B cell (primary cell): ENCODE data around the gene KLK1. TPM values are rescaled to one million over a fixed set of nuclear protein-coding genes. Genes with fewer than 3 reads are reported as not detected.

Experiments
- ATAC-seq: fragments of 200-7000 bp; cut with Tn5 transposase; one replicate; pipeline ENCODE4 v1.10.0; 2021; ENCODE audit warnings: low read depth, mild to moderate bottlenecking, moderate number of reproducible peaks, moderate library complexity
- CTCF ChIA-PET: fragments of 350-600 bp; sonication (Branson Sonifier 250); formaldehyde crosslinking; loops from one replicate; lab custom pipeline; 2021; ENCODE audit warnings: antibody characterized with exemption, inconsistent platforms; lab: Charles Lee
- POLR2A ChIA-PET: fragments of 350-600 bp; sonication (Branson Sonifier 250); formaldehyde crosslinking; loops from one replicate; lab custom pipeline; 2021; ENCODE audit warnings: antibody characterized with exemption; lab: Charles Lee
- DNase-seq: peaks from one replicate; pipeline ENCODE4 v3.0.0; 2013
- H2AFZ ChIP-seq: 2 replicates; pipeline ENCODE4 v1.6.1; 2012; ENCODE audit warnings: mild to moderate bottlenecking, low read depth, low read length; ENCODE audit not compliant: insufficient read depth, poor library complexity, severe bottlenecking
- H3K27ac ChIP-seq, 2 donors: 1 replicate in 1 of 2; 2 replicates in 1 of 2; pipeline ENCODE4 v1.5.1; 2012 to 2013; ENCODE audit warnings: low read length in 2 of 2, mild to moderate bottlenecking in 2 of 2, moderate library complexity in 1 of 2
- H3K27me3 ChIP-seq, 4 experiments: fragments of 200-600 bp in 1 of 4; sonication (generic) in 1 of 4; replicated peaks in 1 of 4; 1 replicate in 2 of 4; 2 replicates in 2 of 4; pipeline versions ENCODE4 v1.6.1 to v1.7.0; 2013 to 2016; ENCODE audit warnings: low read length in 3 of 4, mild to moderate bottlenecking in 2 of 4, mixed read lengths in 1 of 4, moderate library complexity in 1 of 4; ENCODE audit not compliant: insufficient read depth in 4 of 4, control insufficient read depth in 3 of 4; ENCODE audit errors: control extremely low read depth in 1 of 4
- H3K36me3 ChIP-seq, 2 experiments: replicated peaks in 1 of 2; 1 replicate in 1 of 2; 2 replicates in 1 of 2; pipeline versions ENCODE4 v1.6.1 to v1.7.1; 2013; ENCODE audit warnings: low read length in 1 of 2; ENCODE audit not compliant: insufficient read depth in 2 of 2, control insufficient read depth in 1 of 2; ENCODE audit errors: control extremely low read depth in 1 of 2, extremely low read depth in 1 of 2
- H3K4me1 ChIP-seq, 2 donors: fragments of 200-600 bp in 1 of 2; sonication (generic) in 1 of 2; 1 replicate in 1 of 2; 2 replicates in 1 of 2; pipeline versions ENCODE4 v1.5.1 to v1.6.1; 2013 to 2017; ENCODE audit warnings: low read length in 2 of 2; ENCODE audit not compliant: control insufficient read depth in 2 of 2, insufficient read depth in 2 of 2
- H3K4me2 ChIP-seq: replicated peaks from 2 replicates; pipeline ENCODE3; 2012; ENCODE audit warnings: mild to moderate bottlenecking, low read depth, low read length; ENCODE audit not compliant: poor library complexity, severe bottlenecking
- H3K4me3 ChIP-seq, 5 experiments: fragments of 200-600 bp in 1 of 5; sonication (generic) in 1 of 5; 1 replicate in 3 of 5; 2 replicates in 2 of 5; pipeline versions ENCODE4 v1.5.1 to v1.7.0; 2011 to 2016; ENCODE audit warnings: low read length in 4 of 5, mild to moderate bottlenecking in 4 of 5, low read depth in 2 of 5, control low read depth in 1 of 5, moderate library complexity in 1 of 5; ENCODE audit not compliant: insufficient read depth in 1 of 5; ENCODE audit errors: control extremely low read depth in 1 of 5, extremely low read depth in 1 of 5
- H3K79me2 ChIP-seq: fragments of 200-600 bp; sonication (generic); one replicate; pipeline ENCODE4 v1.6.0; 2016; ENCODE audit warnings: low read length; ENCODE audit not compliant: control insufficient read depth, insufficient read depth
- H3K9ac ChIP-seq: fragments of 200-600 bp; sonication (generic); 2 replicates; pipeline ENCODE4 v1.6.1; 2017; ENCODE audit warnings: mild to moderate bottlenecking, low read length, moderate library complexity
- H3K9me3 ChIP-seq, 3 donors: one replicate each; pipeline versions ENCODE4 v1.6.1 to v1.7.1; 2013; ENCODE audit warnings: low read length in 2 of 3; ENCODE audit not compliant: control insufficient read depth in 2 of 3, insufficient read depth in 1 of 3; ENCODE audit errors: control extremely low read depth in 1 of 3
- H4K20me1 ChIP-seq: 2 replicates; pipeline ENCODE4 v1.6.0; 2012; ENCODE audit warnings: mild to moderate bottlenecking, low read length; ENCODE audit not compliant: insufficient read depth, control insufficient read depth, poor library complexity, severe bottlenecking
- H3K27ac Mint-ChIP-seq: one replicate; pipeline ENCODE4 v1.8.0; 2021; ENCODE audit warnings: mixed read lengths
- H3K27me3 Mint-ChIP-seq: one replicate; pipeline ENCODE4 v1.8.0; 2021; ENCODE audit warnings: mixed read lengths
- H3K4me1 Mint-ChIP-seq: one replicate; pipeline ENCODE4 v1.8.0; 2021; ENCODE audit warnings: mixed read lengths
- H3K4me3 Mint-ChIP-seq: one replicate; pipeline ENCODE4 v1.8.0; 2021; ENCODE audit warnings: mixed read lengths
- H3K9me3 Mint-ChIP-seq: one replicate; pipeline ENCODE4 v1.8.0; 2022; ENCODE audit warnings: mixed read lengths; ENCODE audit not compliant: insufficient read depth
- EZH2 ChIP-seq: IDR thresholded peaks from 2 replicates; pipeline ENCODE4 v1.6.1; 2012; ENCODE audit warnings: borderline replicate concordance, low read depth, mild to moderate bottlenecking, moderate library complexity, low read length; ENCODE audit not compliant: insufficient read depth, poor library complexity, severe bottlenecking
- WGBS: methylation state at CpG from one replicate; pipeline ENCODE4 v1.1.5; 2013; ENCODE audit warnings: missing lambda C conversion rate; ENCODE audit not compliant: insufficient coverage; 5-methylcytosine and 5-hydroxymethylcytosine counted together
- intact Hi-C: fragments of 100-400 bp; cut with micrococcal nuclease; formaldehyde crosslinking; loops from one replicate; pipeline ENCODE4 v1.10.0; 2022
- polyA plus RNA-seq: library from polyadenylated mRNA; depleted of rRNA; stranded (reverse); fragments of >200 nt; gene quantifications from 2 replicates; pipeline ENCODE4 v1.2.3, GENCODE V29; 2012
- total RNA-seq, 2 donors: library from RNA; stranded (reverse); fragments of 120-200 nt in 1 of 2; gene quantifications; 1 replicate in 1 of 2; 2 replicates in 1 of 2; pipeline versions ENCODE4 v1.2.3 to v1.2.4, GENCODE V29; 2013 to 2022
- TF ChIP-seq, protein P1 (sequence below): fragments of 200-600 bp; IDR thresholded peaks from one replicate; pipeline ENCODE4 v1.8.0; 2022; ENCODE audit warnings: antibody characterized with exemption, mild to moderate bottlenecking

KLK1 gene
- total and polyA plus RNA-seq, 2 donors (not counting 1 experiment from before 2014, with no cell fraction given), result 9.5 to 15.2 TPM

DNA sequence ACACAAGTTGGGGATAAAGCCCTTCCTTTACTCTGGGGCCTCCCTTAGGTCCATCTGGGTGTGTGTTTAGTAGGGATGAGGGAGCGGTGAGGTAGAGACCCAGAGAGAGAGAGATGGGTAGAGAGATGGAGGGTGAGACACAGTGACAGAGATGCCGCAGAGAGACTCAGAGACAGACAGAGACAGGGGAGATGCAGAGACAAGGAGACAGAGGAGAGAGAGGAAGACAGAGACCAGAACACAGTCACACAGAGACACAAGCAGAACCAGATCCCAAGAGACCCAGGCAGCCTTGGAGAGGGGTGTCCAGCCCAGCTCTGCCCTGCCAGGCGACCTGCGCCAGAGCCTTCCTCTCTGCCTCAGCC, 2.4 kb downstream of the KLK1 start:
- DNase-seq, result no peak
- intact Hi-C loops, result no loop called here
- Mint-ChIP-seq H3K9me3 (no peaks in the 10 kb centered on the region), H3K4me1 (peaks cover 67% of the 10 kb centered on the region), H3K27me3 (peaks cover 15% of the 10 kb centered on the region), H3K4me3 (peak overlapping the region; percentile 51), H3K27ac (peak overlapping the region; percentile 48)
- peaks cover 0 to 32% (median 0%) of the 10 kb centered on the region in 4 experiments for H3K27me3 ChIP-seq
- no peak overlapping the region for H2AFZ ChIP-seq
- H3K9ac ChIP-seq, result peak overlapping the region; percentile 29
- peaks cover 45 to 64% of the 10 kb centered on the region in 2 donors for H3K4me1 ChIP-seq
- no peaks in the 10 kb centered on the region for H4K20me1 ChIP-seq
- 85% methylated on average over 4 of the region's 4 CpGs for WGBS
- no peaks in the 10 kb centered on the region for H3K36me3 ChIP-seq
- POLR2A ChIA-PET, result interaction anchor here (1.2 kb wide), 1 partner anchor 17 kb away, joined by 3 read pairs; no protein-coding TSS in a partner anchor
- H3K27ac ChIP-seq, result no peak overlapping the region
- ATAC-seq, result no peak
- CTCF ChIA-PET, result interaction anchor here (3.1 kb wide), 1 partner anchor 101 kb away, joined by 13 read pairs; no protein-coding TSS in a partner anchor
- H3K79me2 ChIP-seq, result no peaks in the 10 kb centered on the region
- peak overlapping the region; percentile 69 for H3K4me2 ChIP-seq
- no peak overlapping the region for H3K4me3 ChIP-seq
- H3K9me3 ChIP-seq, result peaks cover 0 to 8% (median 0%) of the 10 kb centered on the region in 3 donors
- TF ChIP-seq, protein P1, sequence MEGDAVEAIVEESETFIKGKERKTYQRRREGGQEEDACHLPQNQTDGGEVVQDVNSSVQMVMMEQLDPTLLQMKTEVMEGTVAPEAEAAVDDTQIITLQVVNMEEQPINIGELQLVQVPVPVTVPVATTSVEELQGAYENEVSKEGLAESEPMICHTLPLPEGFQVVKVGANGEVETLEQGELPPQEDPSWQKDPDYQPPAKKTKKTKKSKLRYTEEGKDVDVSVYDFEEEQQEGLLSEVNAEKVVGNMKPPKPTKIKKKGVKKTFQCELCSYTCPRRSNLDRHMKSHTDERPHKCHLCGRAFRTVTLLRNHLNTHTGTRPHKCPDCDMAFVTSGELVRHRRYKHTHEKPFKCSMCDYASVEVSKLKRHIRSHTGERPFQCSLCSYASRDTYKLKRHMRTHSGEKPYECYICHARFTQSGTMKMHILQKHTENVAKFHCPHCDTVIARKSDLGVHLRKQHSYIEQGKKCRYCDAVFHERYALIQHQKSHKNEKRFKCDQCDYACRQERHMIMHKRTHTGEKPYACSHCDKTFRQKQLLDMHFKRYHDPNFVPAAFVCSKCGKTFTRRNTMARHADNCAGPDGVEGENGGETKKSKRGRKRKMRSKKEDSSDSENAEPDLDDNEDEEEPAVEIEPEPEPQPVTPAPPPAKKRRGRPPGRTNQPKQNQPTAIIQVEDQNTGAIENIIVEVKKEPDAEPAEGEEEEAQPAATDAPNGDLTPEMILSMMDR, result no peak
- no peak for TF ChIP-seq EZH2

DNA sequence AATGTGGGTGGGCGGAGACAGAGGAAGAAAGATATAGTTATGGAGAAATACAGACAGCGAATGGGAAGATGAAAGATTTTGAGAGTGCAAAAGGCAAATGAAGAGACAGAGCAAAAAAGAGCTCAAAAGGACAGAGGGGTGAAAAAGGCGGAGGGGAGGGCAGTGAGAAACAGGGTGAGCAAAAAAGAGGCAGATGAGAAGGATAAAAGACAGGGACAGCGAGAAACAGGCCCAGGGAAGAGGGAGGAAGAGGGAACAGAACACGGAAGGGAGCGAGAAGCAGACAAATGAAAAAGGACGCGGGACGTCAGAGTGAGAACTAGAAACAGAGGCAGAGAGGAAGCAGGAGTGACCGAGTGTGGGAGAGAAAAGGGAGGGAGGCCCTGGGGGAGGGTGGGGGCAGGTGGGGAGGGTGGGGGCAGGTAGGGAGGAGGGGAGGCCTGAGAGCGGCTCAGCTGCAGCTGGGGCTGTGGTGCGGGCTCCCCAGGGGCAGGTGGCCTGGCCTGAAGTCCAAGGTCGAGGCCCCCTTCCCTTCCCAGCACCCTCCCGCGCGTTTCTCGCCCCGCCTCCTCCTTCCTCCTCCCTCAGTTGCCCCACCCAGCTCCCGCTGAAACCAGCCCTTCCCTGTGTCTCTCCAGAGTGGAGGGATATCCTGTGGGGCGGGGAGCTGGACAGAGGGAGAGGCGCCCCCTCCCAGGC, 2.9 kb downstream of the KLK1 start:
- H3K27ac ChIP-seq, result peak overlapping the region in 1 of 2 donors; percentile 19
- CTCF ChIA-PET, result interaction anchor here (1.4 to 3.1 kb wide), 2 partner anchors 36 to 101 kb away, joined by 3 to 13 read pairs; no protein-coding TSS in a partner anchor
- H3K4me1 Mint-ChIP-seq, result peaks cover 68% of the 10 kb centered on the region

More for the DNA sequence above, 2.9 kb downstream of the KLK1 start:
- 7% methylated on average over 7 of the region's 21 CpGs for WGBS
- TF ChIP-seq, protein P1, result no peak
- H3K27ac Mint-ChIP-seq, result peak overlapping the region; percentile 48
- intact Hi-C loops, result no loop called here
- Histone ChIP-seq H3K4me1 (peaks cover 45 to 64% of the 10 kb centered on the region in 2 donors), H3K9ac (peak overlapping the region; percentile 45), H3K79me2 (no peaks in the 10 kb centered on the region), H3K4me3 (peak overlapping the region in 3 of 5 experiments; percentile 23 to 49 (median 30)), H3K4me2 (peak overlapping the region; percentile 69), H3K36me3 (no peaks in the 10 kb centered on the region), H4K20me1 (no peaks in the 10 kb centered on the region), H3K9me3 (peaks cover 0 to 8% (median 0%) of the 10 kb centered on the region in 3 donors), H3K27me3 (peaks cover 0 to 32% (median 0%) of the 10 kb centered on the region in 4 experiments), H2AFZ (peak overlapping the region; percentile 65)
- POLR2A ChIA-PET, result interaction anchor here (0.6 to 1.2 kb wide), 2 partner anchors 17 to 196 kb away, joined by 3 to 4 read pairs; no protein-coding TSS in a partner anchor
- ATAC-seq (no peak), DNase-seq (no peak)
- no peaks in the 10 kb centered on the region for H3K9me3 Mint-ChIP-seq
- H3K4me3 Mint-ChIP-seq, result peak overlapping the region; percentile 93
- peaks cover 11% of the 10 kb centered on the region for H3K27me3 Mint-ChIP-seq
